GM21360 (cell line): ENCODE data around the gene RAET1E.
"Not testable (repeated sequence)": the region's sequence is repeated elsewhere in the genome, so short reads cannot be mapped to it uniquely, and the experiment has no call there.

Experiments
- ATAC-seq: cut with Tn5 transposase; IDR thresholded peaks from one replicate; pipeline ENCODE4 v1.9.1; 2021; ENCODE audit warnings: mild to moderate bottlenecking, moderate library complexity; ENCODE audit not compliant: unreplicated experiment

The RAET1E gene

DNA sequence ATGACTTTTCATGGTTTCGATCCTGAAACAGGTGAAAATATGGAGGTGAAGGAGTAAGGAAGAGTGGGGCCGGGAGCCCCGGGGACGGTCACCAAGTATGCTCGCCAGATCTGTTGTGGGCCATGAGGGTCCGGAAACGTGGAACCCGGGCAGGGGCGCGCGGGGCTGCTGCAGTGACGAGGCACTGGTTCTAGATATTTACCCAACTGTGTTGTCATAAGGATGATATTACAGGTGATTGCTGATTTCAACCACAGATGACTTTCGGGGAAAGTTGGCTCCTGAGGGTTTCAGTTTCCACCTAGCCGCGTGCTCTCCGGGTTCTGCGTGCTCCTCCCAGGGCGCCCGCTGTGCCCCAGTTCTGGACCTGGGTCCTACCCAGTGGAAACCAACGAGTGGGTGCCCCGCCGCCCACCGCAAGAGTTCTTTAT, 12.8 kb upstream of the RAET1E start:
- ATAC-seq = no peak

GRCh38 chr6:149909701-149910470, 12.0 kb upstream of the RAET1E start:
- no peak for ATAC-seq

DNA sequence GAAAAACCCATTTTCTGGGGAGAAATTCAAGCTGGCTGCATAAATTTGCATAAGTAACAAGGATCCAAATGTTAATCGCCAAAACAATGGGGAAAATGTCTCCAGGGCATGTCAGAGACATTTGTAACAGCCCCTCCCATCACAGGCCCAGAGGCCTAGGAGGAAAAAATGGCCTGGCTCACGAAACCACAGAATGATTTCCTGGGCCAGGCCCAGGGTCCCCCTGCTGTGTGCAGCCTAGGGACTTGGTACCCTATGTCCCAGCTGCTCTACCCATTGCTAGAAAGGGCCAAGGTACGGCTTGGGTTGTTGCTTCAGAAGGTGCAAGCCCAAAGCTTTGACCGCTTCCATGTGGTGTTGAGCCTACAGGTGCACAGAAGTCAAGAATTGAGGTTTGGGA, 10.6 kb upstream of the RAET1E start:
- not testable (repeated sequence) for ATAC-seq

- ATAC-seq = no peak
Measured at GRCh38 chr6:149907317-149907716, 9.4 kb upstream of the RAET1E start.

DNA sequence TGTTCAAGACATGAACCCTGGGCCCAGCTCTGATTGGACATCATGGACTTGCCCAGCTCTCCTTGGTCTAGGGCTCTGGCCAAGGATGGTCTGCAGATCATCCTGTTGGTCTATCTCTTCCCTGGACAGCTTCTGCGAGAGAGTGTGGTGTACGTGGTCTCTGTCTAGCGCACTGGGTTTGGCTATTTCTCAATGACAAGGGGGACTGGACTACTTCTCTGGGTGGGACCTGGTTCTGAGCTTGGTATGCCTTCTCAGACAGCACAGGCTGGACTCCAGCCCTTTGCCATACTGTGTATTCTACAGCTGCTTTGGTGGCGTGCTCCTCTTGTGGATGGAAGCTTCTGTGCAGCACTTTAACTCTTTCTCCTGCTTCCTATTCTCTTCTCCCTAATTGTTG, 8.5 kb upstream of the RAET1E start:
- no peak for ATAC-seq

GRCh38 chr6:149905911-149906371, 8.0 kb upstream of the RAET1E start:
- no peak for ATAC-seq

DNA sequence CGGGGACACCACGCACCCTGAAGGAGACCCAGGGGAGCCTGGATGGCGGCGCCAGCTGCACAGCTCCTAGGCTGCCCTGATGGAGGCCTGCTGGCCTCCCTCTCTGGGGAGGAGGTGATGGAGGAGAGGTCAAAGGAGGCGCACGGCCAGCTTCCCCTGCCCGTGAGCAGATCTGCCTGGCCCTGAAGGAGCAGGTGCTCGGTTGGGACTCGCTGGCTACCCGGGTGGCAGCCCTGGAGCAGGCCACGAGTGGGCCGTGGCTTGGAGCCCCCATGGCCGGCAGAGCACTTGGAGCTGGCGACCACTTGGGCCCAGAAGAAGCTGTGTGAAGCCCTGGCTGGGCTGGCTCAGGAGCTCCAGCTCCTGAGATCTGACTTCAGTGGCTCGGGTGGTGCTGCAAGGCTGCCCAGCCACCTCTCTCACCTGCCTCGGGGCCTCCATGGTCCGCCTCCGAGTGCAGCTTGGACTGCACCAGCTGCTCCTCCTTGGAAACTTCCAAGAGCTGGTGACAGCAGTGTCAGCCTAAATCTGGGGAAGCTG, 7.5 kb upstream of the RAET1E start:
- no peak for ATAC-seq

DNA sequence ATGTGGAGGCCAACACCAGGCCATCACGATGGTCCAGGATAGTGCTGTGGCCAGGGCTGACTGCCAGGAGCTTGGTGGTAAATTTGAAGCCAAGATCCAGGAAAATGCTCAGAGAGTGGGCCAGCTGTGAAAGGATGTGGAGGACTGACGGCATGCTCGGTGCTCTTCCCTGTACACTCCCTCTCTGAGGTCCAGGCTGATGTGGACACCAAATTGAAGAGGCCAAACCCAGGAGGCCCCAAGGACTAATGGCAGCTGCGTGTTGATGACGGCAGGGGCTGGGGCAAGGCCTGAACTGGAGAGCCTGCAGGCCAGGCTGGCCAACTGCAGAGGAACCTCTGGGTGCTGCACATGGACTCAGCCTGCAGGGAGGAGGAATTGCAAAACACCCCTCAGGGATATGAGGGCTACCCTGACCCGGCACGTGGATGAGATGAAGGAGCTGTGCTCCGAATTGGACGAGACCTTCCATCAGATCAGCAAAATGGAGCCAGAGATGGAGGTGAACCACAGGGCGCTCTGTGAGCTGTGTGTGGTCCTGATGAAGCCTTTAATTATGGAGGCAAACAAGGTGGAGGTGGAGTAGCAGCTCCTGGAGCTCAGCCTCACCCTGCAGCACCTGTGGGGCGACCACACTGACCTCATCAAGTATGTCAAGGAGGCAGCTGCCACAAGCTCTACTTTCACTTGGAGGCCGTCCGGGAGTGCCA, 6.9 kb upstream of the RAET1E start:
- ATAC-seq = no peak

GRCh38 chr6:149903938-149904611, 6.2 kb upstream of the RAET1E start:
- no peak for ATAC-seq

DNA sequence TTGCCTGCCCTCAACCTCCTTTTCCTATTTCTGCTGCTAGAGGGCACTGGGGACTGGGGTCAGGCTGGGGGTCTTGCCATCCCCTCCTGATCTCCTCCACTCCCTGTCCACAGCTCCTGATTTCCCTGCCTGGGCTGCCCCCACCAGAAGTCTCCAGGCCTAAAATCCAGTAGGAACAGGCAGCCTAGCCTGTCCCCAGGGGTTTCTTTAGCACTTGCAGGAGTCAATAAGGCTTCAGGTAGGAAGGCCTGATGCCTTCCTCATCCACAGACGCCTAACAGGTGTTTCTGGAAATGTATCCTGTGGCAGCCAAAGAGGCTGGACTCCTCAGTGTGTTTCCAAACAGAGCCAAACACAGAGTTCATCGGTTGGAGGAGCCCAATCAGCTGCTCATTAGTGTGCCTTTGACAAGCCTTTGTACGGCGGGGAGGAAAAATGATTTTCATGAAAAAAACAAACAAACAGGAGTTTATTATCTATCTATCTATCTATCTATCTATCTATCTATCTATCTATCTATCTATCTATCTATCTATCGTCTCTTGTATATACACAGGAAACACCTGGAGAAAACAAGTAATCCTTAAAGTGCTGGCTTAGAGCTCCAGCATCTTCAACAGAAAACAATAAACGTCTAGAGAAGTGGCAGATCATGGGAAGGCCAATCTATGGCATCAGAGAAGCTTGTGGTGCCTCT, 3.7 kb upstream of the RAET1E start:
- ATAC-seq = no peak

- no peak for ATAC-seq
Measured at GRCh38 chr6:149900620-149901443, 2.9 kb upstream of the RAET1E start.

DNA sequence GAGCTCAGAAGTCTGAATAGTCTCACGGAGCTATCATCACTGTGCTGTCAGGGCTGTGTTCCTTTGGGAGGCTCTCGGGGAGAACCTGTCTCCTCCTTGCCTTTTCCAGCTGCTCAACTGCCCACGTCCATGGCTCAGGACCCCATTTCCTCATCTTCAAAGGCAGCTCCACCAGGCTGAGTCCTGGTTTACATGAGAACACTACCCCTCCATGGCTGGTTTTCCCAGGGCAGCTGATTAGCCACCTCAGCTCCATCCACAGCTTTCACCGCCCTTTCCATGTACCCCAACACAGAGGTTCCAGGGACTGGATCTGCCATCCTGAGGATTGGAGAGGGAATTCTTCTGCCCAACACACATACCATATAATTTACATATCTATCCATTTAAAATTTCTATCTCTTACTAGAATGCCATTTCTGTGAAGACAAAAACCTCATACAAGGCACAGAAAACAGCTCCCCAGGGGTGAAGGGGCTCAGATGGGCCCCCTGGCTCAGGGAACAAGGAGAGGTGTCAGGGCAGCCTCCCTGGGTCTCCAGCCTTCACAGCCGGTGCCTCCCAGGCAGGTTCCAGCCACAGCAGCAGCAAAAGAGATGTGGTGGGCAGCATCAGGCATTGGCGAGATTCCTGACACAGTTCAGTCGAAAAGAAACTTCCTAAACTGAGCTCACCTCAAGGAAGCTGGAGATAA, 2.2 kb upstream of the RAET1E start:
- no peak for ATAC-seq

- ATAC-seq = no peak
Measured at GRCh38 chr6:149899486-149899885, 1.6 kb upstream of the RAET1E start.

DNA sequence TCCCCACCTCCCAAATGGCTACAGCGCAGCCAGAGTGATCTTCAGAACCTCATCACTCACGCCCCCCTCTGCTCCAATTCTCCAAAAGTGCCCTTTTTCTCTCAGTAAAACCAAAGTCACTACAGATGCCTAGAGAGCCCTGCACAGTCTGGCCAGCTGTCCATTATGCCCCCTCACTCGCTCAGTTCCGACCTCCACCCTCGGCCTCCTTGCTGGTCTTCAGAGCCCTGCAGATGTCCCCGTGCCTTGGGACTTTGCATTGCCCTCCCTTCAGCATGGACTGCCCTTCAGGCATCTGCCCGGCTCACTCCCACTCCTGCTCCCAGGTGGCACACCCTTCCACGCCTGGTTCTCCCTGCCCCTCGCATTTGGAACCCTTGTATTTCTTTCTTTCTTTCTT, 1.1 kb upstream of the RAET1E start:
- ATAC-seq = no peak

- no peak for ATAC-seq
Measured at GRCh38 chr6:149897015-149897697, 757 bp downstream of the RAET1E start.

- no peak for ATAC-seq
Measured at GRCh38 chr6:149896491-149896890, 1.4 kb downstream of the RAET1E start.

- ATAC-seq = no peak
Measured at GRCh38 chr6:149895833-149896271, 2.1 kb downstream of the RAET1E start.

DNA sequence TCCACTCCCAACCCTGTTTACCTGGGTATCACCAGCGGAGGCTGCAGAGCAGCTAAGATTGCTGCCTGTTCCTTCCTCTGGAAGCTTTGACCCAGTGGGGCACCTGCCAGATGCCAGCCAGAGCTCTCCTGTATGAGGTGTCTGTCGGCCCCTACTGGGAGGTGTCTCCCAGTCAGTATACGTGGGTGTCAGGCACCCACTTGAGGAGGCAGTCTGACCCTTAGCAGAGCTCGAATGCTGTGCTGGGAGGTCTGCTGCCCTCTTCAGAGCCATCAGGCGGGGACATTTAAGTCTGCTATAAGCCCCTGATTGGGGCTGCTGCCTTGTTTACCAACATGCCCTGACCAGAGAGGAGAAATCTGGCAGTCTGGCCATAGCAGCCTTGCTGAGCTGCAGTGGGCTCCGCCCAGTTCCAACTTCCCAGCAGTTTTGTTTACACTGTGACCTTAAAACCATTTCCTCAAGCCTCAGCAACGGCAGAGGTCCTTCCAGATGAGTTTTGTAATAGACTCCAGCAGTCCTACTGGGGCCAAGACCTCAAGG, 2.8 kb downstream of the RAET1E start:
- no peak for ATAC-seq
